ENCODE results near the gene ALG1.
"Not testable (repeated sequence)": the region's sequence is repeated elsewhere in the genome, so short reads cannot be mapped to it uniquely, and the experiment has no call there.

The ALG1 gene

GRCh38 chr16:5041600-5042133, 30.0 kb upstream of the ALG1 start:
- no peak overlapping the region for H3K27ac Mint-ChIP-seq
- no peak overlapping the region for H3K4me3 Mint-ChIP-seq
- peaks cover 29% of the 10 kb centered on the region for H3K27me3 Mint-ChIP-seq (ENCODE audit: low read depth)
- no peaks in the 10 kb centered on the region for H3K36me3 Mint-ChIP-seq (ENCODE audit: low read depth)
- H3K9me3 Mint-ChIP-seq: no peaks in the 10 kb centered on the region
- no peaks in the 10 kb centered on the region for H3K4me1 Mint-ChIP-seq
- TF ChIP-seq CTCF (IDR thresholded peaks at IDR 0.05; ENCODE audit: unreplicated experiment in 3 of 3): no peak

DNA sequence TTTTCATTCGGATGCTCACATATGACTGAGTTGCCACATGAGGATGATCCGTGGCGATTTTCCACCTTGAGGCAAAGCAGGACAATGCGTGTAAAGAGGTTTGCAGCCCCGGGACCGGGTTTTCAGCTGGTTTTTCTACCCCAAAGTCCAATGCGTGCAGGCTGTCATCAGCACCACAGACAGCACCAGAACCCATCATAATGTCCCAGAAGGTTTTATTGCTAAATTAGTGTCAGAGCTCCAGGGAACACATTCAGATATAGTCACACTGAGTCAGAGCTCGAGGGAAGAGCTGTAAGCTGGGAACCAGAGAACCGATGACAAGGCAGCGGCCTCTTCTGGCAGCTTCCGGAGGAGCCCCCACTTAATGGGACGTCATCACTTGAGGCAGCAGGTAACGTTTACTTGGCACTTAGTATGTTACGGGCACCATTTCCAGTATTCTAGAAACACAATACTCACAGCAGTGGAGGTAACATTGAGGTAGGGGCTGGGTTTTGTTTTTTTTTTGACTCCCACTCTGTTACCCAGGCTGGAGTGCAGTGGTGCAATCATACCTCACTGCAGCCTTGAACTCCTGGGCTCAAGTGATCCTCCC, 29.0 kb upstream of the ALG1 start:
- TF ChIP-seq CTCF (IDR thresholded peaks at IDR 0.05; ENCODE audit: unreplicated experiment in 3 of 3): peak in 1 of 3 experiments; percentile 9
- Mint-ChIP-seq H3K4me1 (no peaks in the 10 kb centered on the region), H3K27ac (no peak overlapping the region), H3K27me3 (ENCODE audit: low read depth) (peaks cover 29% of the 10 kb centered on the region), H3K9me3 (no peaks in the 10 kb centered on the region), H3K36me3 (ENCODE audit: low read depth) (no peaks in the 10 kb centered on the region), H3K4me3 (no peak overlapping the region)

DNA sequence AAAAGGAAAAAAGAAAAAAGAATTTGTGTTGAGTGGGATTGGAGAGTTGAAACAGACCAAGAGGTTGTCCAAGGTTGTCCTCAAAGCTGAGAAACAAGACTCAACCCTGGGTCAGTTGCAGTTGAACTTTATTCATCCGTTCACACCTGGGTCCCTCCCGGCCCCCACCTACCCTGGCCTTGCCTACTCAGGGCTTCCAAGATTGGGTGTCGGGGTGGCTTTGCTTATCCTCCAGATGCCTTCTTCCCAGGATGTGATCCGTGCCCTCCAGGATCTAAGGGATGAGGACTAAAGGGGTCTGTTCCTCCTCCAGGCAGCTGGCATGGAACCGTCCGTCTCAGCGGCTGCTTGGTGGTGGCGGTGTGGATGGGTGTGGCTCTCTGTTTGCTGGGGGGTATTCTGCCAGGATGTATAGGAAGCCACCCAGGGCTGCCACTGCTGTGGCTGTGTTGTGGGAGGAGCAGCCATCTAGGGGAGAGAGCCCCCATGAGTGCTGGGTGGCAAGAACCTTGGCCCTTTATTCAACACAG, 27.6 kb upstream of the ALG1 start:
- no peak overlapping the region for H3K4me3 Mint-ChIP-seq
- H3K27me3 Mint-ChIP-seq (ENCODE audit: low read depth): peaks cover 34% of the 10 kb centered on the region
- no peaks in the 10 kb centered on the region for H3K36me3 Mint-ChIP-seq (ENCODE audit: low read depth)
- H3K9me3 Mint-ChIP-seq: no peaks in the 10 kb centered on the region
- no peak overlapping the region for H3K27ac Mint-ChIP-seq
- H3K4me1 Mint-ChIP-seq: no peaks in the 10 kb centered on the region
- TF ChIP-seq CTCF (IDR thresholded peaks at IDR 0.05; ENCODE audit: unreplicated experiment in 3 of 3): no peak

DNA sequence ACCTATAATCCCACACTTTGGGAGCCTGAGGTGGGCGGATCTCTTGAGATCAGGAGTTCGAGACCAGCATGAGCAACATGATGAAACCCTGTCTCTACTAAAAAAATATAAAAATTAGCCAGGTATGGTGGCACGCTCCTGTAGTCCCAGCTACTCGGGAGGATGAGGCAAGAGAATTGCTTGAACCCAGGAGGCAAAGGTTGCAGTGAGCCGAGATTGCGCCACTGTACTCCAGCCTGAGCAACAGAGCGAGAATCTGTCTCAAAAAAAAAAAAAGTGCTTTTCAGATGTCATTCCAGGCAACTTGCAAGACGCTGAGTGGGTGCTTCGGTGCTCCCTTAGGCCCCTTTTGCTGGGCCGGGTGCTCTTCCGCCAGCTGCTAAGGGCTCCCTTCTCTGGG, 27.1 kb upstream of the ALG1 start:
- not testable (repeated sequence) for H3K27ac Mint-ChIP-seq; H3K4me1 Mint-ChIP-seq; H3K9me3 Mint-ChIP-seq; H3K36me3 Mint-ChIP-seq (ENCODE audit: low read depth); H3K4me3 Mint-ChIP-seq
- H3K27me3 Mint-ChIP-seq (ENCODE audit: low read depth): peaks cover 33% of the 10 kb centered on the region

DNA sequence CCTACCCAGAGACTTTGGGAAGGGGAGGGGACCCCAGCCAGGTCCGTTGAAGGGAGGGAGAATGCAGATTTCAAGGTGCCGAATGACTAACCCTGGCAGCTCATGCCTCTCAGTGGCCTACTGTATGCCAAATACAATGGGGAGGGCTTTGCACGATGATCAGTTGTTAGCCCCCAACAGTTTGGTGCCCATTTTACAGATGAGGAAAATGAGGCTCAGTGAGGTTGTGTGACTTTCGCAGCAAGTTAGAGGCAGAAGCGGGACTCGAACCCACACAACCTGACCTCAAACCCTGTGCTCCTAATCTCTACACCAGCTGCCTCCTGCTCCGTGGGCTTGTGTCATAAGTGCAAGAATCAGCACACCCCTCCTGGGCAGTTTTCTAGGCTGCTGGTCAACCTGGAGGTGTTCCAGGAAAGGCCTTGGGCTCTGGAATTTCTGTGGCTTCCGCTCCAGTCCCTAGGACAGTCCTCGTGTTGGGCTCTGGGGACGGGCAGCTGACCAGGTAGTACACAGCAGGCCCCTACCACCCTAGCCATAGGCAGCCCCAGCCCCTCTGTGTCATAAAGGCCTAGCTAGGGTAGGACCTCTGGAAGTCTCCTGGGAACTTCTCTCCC, 26.0 kb upstream of the ALG1 start:
- no peak overlapping the region for H3K27ac Mint-ChIP-seq
- H3K9me3 Mint-ChIP-seq: peaks cover 4% of the 10 kb centered on the region
- no peaks in the 10 kb centered on the region for H3K4me1 Mint-ChIP-seq
- TF ChIP-seq CTCF (IDR thresholded peaks at IDR 0.05; ENCODE audit: unreplicated experiment in 3 of 3): no peak
- H3K4me3 Mint-ChIP-seq: no peak overlapping the region
- no peaks in the 10 kb centered on the region for H3K36me3 Mint-ChIP-seq (ENCODE audit: low read depth)
- H3K27me3 Mint-ChIP-seq (ENCODE audit: low read depth): peaks cover 25% of the 10 kb centered on the region

DNA sequence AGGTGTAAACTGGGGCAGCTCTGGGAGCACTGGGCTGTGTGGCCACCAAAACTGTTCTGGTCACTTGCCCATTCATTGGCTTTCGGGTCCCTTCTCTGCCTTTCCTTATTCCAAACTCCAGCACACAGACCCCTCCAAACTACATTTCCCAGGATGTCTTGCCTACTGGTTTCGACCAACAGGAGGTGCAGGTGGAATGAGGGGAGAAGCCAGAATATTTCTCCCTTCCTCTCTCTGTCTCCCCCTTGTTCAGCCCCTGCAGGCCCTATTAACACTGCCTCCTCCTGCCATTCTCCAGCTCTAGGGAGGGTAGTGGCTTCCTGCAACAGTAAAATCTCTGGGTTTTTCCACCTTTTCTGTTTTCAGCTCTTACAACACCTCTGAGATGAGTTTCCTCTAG, 24.7 kb upstream of the ALG1 start:
- Mint-ChIP-seq H3K4me1 (no peaks in the 10 kb centered on the region), H3K27me3 (ENCODE audit: low read depth) (peaks cover 12% of the 10 kb centered on the region), H3K9me3 (peaks cover 4% of the 10 kb centered on the region), H3K27ac (no peak overlapping the region), H3K36me3 (ENCODE audit: low read depth) (no peaks in the 10 kb centered on the region), H3K4me3 (no peak overlapping the region)
- no peak for TF ChIP-seq CTCF (IDR thresholded peaks at IDR 0.05; ENCODE audit: unreplicated experiment in 3 of 3)
